IPS-NIHi7 (cell line): Measurements from ENCODE around the gene SAXO2.
"Not testable (repeated sequence)": the region's sequence is repeated elsewhere in the genome, so short reads cannot be mapped to it uniquely, and the experiment has no call there.

Experiments used
- DNase-seq: peaks from one replicate; pipeline ENCODE4 v3.0.0; 2012; ENCODE audit warnings: mixed read lengths; ENCODE audit errors: extremely low spot score

Gene SAXO2

GRCh38 chr15:82333603-82334553 is 71.3 kb downstream of the SAXO2 start:
- not testable (repeated sequence) for DNase-seq
